GM12875 (cell line): ENCODE results near the gene PLB1.

Experiments
- H3K4me3 ChIP-seq: one replicate; pipeline ENCODE4 v1.5.1; 2011; ENCODE audit warnings: low read depth, low read length, control low read depth
- CTCF ChIP-seq: IDR thresholded peaks from 2 replicates; pipeline ENCODE4 v1.5.1; 2011; ENCODE audit warnings: low read depth, mild to moderate bottlenecking, control low read depth, inconsistent platforms, low read length, moderate library complexity, borderline replicate concordance; ENCODE audit not compliant: insufficient read depth

The PLB1 gene

GRCh38 chr2:28457237-28457636 lies 38.6 kb upstream of the PLB1 start:
- no peak overlapping the region for H3K4me3 ChIP-seq
- TF ChIP-seq CTCF = no peak

GRCh38 chr2:28461056-28461455 lies 34.8 kb upstream of the PLB1 start:
- no peak for TF ChIP-seq CTCF
- no peak overlapping the region for H3K4me3 ChIP-seq

- no peak for TF ChIP-seq CTCF
- H3K4me3 ChIP-seq = no peak overlapping the region
Measured at GRCh38 chr2:28462122-28462521, 33.7 kb upstream of the PLB1 start.

DNA sequence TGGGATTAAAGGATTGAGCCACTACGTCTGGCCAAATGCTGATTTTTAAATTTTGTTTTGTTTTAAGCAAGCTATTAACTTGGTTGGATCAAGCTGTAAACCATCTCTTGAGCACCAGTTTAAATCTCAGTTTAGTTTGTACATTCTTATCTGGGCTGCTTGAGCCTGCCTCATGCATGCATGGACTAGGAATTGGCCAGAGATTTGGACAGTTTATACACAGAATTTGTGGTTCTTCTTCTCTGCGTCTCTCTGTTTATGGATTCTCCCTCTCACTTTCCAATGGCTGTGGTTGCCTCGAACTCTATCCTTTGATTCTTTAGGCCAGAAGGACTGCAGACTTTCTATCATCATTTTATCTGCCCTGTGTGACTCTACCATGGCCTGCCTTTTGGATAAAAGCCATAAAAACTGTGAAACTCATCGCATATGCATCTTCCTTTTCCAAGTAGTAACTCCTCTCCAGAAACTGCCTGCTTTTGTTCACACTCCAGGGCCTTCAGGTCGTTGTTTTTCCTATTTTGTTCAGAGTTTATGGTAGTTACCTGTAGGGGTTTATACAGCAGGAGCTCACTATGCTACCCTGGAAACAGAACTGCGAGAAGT lies 32.5 kb upstream of the PLB1 start:
- TF ChIP-seq CTCF = no peak
- no peak overlapping the region for H3K4me3 ChIP-seq

GRCh38 chr2:28463893-28464292 lies 32.0 kb upstream of the PLB1 start:
- H3K4me3 ChIP-seq = no peak overlapping the region
- no peak for TF ChIP-seq CTCF

DNA sequence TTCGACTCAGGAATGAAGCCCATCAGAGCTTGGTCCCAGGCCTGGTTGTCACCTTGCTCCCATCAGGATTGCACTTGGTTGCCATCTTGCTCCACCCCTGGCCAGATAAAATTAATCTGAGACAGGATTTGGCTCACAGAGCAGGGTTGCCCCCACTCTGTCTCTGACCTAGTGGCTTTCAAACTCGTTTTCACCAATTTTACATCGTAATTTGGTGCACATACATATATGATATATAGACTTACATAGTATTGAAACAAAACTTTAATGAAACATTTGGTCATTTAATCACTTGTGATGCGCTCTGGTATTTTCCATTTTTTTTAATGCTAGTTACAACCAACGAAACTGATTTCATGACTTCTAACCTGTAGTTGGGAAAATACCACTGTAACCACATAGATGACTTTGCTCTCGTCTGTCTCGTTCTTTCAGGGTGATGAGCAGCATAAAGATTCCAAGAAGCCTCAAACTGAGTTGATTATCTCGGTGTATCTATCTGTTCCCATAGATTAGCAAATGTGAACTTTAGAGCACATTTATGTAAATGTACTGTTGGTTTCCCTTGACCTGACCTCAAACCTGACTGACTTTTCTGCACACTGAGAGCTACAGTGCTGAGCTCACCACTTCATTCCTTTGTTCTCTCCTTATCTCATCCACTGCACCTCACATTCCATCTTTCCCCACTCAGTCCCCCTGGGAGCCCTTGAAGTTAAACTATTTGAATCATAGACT lies 30.5 kb upstream of the PLB1 start:
- H3K4me3 ChIP-seq = no peak overlapping the region
- no peak for TF ChIP-seq CTCF

DNA sequence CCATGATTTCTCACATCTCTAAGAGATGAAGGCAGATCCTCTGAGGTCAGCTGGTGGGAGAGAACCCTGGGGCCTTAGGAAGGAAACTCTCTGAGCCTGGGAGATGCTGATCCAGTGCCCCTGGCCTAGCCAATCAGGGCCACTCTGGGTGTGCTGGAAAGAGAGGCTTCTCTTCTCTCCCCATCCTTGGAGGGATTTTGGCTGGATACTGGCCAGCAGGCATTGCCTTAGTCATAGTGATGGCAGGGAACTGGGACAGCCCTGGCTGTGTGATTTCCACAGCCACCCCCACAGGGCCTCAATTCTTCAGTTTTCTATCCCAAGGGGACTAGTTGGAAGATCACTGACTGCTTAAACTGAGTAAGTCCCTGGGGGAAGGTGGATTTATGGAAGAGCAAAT lies 26.6 kb upstream of the PLB1 start:
- TF ChIP-seq CTCF = no peak
- no peak overlapping the region for H3K4me3 ChIP-seq
